Brain microvascular endothelial cell (primary cell): ENCODE results near the gene KLF6.

Experiments used
- DNase-seq: peaks from one replicate; pipeline ENCODE4 v3.0.0-alpha.2; 2020
- H3K27ac ChIP-seq: fragments of 250-450 bp; sonication (Bioruptor Pico); 2 replicates; pipeline ENCODE4 v1.5.1; 2020; ENCODE audit warnings: mild to moderate bottlenecking, moderate library complexity
- H3K27me3 ChIP-seq: fragments of 250-450 bp; sonication (Bioruptor Pico); replicated peaks from 2 replicates; pipeline ENCODE4 v1.5.1; 2020; ENCODE audit warnings: mild to moderate bottlenecking
- H3K36me3 ChIP-seq: fragments of 250-450 bp; sonication (Bioruptor Pico); replicated peaks from 2 replicates; pipeline ENCODE4 v1.5.1; 2020; ENCODE audit warnings: mild to moderate bottlenecking
- H3K4me3 ChIP-seq: 2 replicates; pipeline ENCODE4 v1.5.1; 2011; ENCODE audit warnings: low read depth, mild to moderate bottlenecking, control low read depth, low read length, moderate library complexity
- in situ Hi-C: cut with HindIII; loops from 2 replicates; pipeline ENCODE4 v1.10.0; 2017; ENCODE audit warnings: low sequenced_read_pairs, low pct_ligation_motif_present
- TF ChIP-seq, protein P1 (sequence below): IDR thresholded peaks from 2 replicates; pipeline ENCODE4 v1.5.1; 2011; ENCODE audit warnings: low read depth, mild to moderate bottlenecking, moderate library complexity, low read length, control low read depth, inconsistent platforms; ENCODE audit errors: missing control alignments

KLF6 gene

DNA sequence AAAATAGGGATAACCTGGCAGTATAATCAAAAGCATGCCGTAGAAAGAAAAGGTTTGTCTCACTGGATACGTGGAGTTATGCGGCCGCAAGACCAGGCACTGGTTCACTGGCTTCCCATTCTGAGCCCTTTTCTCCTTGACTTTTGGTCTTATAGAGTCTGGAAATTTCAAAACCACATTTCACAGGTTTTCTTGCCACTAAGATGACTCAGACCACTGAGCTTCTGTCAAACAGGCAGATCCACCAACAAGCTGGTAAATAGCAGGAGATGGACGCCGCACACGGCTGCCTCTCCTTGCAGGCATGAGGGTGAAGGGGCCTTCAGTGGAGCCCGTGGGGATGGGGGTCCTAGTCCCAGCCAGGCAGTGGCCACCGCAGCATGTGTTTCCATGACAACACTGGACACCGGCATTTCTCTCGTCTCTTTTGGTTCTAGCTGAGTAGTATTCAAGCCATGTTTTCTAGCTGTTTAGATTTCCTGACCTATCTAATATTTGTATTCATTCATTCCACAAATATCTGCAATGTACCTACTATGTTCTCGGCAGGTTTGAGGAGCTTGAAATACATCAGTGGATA is 55.5 kb downstream of the KLF6 start:
- TF ChIP-seq, protein P1, sequence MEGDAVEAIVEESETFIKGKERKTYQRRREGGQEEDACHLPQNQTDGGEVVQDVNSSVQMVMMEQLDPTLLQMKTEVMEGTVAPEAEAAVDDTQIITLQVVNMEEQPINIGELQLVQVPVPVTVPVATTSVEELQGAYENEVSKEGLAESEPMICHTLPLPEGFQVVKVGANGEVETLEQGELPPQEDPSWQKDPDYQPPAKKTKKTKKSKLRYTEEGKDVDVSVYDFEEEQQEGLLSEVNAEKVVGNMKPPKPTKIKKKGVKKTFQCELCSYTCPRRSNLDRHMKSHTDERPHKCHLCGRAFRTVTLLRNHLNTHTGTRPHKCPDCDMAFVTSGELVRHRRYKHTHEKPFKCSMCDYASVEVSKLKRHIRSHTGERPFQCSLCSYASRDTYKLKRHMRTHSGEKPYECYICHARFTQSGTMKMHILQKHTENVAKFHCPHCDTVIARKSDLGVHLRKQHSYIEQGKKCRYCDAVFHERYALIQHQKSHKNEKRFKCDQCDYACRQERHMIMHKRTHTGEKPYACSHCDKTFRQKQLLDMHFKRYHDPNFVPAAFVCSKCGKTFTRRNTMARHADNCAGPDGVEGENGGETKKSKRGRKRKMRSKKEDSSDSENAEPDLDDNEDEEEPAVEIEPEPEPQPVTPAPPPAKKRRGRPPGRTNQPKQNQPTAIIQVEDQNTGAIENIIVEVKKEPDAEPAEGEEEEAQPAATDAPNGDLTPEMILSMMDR, result no peak
- H3K27me3 ChIP-seq, result no peaks in the 10 kb centered on the region
- no peak for DNase-seq
- in situ Hi-C loops, result no loop called here
- no peak overlapping the region for H3K27ac ChIP-seq
- no peaks in the 10 kb centered on the region for H3K36me3 ChIP-seq
- no peak overlapping the region for H3K4me3 ChIP-seq

DNA sequence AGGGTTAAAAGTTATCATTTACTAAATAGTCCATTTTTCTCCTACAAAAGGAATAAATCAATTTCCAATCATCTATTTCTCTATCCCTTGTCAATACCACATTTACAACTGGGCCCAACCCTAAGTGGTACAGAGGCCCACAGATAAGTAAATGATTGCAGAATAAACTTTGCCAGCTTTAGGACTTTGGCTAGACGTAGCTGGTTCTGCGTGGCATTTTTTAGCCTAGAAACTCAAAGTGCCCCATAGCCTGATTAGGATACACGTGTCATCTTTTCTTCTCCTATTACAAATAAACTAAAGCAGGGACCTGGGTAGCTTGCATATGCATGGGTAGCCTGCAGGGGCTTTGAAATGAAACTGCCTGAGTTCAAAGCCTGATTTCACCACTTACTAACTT is 56.4 kb downstream of the KLF6 start:
- H3K27me3 ChIP-seq, result no peaks in the 10 kb centered on the region
- H3K36me3 ChIP-seq, result no peaks in the 10 kb centered on the region
- no peak overlapping the region for H3K4me3 ChIP-seq
- TF ChIP-seq, protein P1, result no peak
- in situ Hi-C loops, result no loop called here
- no peak for DNase-seq
- no peak overlapping the region for H3K27ac ChIP-seq

DNA sequence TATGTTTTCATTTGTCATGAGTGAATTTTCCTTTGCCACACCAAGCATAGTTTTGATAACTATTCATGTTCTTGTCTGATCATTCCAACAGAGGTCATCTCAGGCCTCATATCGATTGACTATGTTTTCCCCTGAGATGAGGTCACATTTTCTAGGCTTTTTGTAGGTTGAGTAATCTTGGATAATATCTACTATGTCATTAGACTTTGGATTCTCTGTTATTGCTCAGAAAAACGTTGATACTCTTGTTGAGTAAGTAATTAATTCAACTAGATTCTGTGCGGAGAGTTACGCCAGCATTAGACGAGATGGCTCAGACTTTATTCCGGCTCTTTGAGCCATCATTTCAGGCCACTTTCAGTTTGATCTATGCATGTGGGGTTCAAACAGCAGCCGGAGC is 57.7 kb downstream of the KLF6 start:
- Histone ChIP-seq H3K27me3 (no peaks in the 10 kb centered on the region), H3K4me3 (no peak overlapping the region), H3K27ac (no peak overlapping the region), H3K36me3 (no peaks in the 10 kb centered on the region)
- in situ Hi-C loops, result no loop called here
- no peak for DNase-seq
- TF ChIP-seq, protein P1, result no peak
